T47D (cell line): ENCODE measurements around the gene EXOC4.

ENCODE experiments used
- DNase-seq, 2 experiments: peaks; one replicate each; pipeline versions ENCODE4 v3.0.0 to v3.0.0-alpha.2; 2011 to 2012; ENCODE audit warnings: low read depth in 1 of 2, low spot score in 1 of 2
- JUND ChIP-seq: IDR thresholded peaks from 2 replicates; pipeline ENCODE4 v1.6.1; 2012; ENCODE audit warnings: low read depth
- in situ Hi-C: cut with HindIII; loops from 2 replicates; pipeline ENCODE4 v1.10.0; 2016; ENCODE audit warnings: low sequenced_read_pairs, low pct_unique_long_range_greater_than_20kb

Gene EXOC4

GRCh38 chr7:133556048-133556447 lies 303.2 kb downstream of the EXOC4 start:
- DNase-seq = no peak
- in situ Hi-C loops = no loop called here
- no peak for TF ChIP-seq JUND

DNA sequence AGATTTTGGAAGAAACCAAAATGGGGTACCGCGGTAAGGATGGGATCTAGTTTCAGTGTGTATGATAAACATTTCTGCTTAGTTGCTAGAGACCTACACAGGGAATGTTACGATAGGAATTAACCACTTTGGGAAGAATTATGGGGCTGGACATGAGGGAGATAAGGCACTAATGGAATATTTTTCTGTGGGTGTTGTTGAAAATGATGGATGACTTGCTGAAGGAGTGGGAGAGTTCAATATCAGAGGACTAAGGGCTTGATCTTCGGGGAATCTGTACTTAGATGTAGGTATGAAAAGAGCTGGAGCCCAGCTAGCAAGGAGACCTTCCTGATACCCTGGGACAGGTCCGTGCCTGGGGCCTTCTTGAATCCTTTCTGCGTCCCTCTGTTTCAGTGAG lies 303.7 kb downstream of the EXOC4 start:
- in situ Hi-C loops = no loop called here
- no peak for TF ChIP-seq JUND
- no peak for DNase-seq

GRCh38 chr7:133560900-133561299 lies 308.0 kb downstream of the EXOC4 start:
- no peak for TF ChIP-seq JUND
- in situ Hi-C loops = no loop called here
- no peak for DNase-seq

GRCh38 chr7:133561396-133561795 lies 308.5 kb downstream of the EXOC4 start:
- DNase-seq = no peak
- in situ Hi-C loops = no loop called here
- TF ChIP-seq JUND = no peak

GRCh38 chr7:133562621-133563020 lies 309.7 kb downstream of the EXOC4 start:
- no peak for DNase-seq
- no peak for TF ChIP-seq JUND
- in situ Hi-C loops = no loop called here

- TF ChIP-seq JUND = no peak
- DNase-seq = no peak
- in situ Hi-C loops = no loop called here
Observed at GRCh38 chr7:133563251-133563650, 310.4 kb downstream of the EXOC4 start.

DNA sequence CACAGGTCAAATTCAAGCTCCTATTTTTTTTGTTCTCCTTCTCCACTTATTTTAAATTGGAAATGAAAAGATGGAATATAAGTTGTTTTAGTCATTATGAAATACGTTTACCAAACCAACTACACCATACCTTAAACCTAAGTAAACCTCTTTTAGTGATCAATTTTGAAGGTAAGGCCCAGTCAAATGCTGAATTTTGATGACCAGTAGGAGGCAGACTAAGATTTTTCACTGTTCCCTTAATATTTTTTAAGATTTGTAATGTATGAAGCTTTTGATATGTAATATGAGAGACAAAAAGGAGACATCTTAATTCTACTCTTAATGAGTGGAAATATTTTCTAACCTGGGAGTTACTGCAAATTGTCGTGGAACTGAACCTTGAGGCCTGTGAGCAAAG lies 311.6 kb downstream of the EXOC4 start:
- in situ Hi-C loops = no loop called here
- no peak for TF ChIP-seq JUND
- DNase-seq = no peak

DNA sequence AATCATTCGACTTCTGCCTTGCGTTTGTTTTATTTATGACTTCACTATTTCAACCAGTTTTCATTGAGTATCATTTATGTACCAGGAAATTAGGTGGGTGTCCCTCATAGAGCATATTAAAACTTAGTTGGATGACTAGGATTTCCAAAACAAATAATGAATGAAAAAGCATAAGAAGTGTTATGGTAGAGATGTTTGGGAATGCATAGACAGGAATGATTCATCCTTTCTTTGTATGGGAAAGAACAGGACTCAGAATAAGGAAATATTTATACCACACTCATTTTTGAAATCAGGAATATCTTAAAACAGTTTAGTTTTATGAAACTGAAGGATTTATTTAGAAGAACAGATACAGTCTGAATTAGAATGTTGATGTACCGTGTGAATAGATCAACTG lies 315.7 kb downstream of the EXOC4 start:
- in situ Hi-C loops = no loop called here
- DNase-seq = no peak
- TF ChIP-seq JUND = no peak

- no peak for DNase-seq
Observed at GRCh38 chr7:133570321-133570720, 317.4 kb downstream of the EXOC4 start.

GRCh38 chr7:133571076-133571475 lies 318.2 kb downstream of the EXOC4 start:
- in situ Hi-C loops = no loop called here
- TF ChIP-seq JUND = no peak
- DNase-seq = no peak

More at GRCh38 chr7:133570321-133570720, 317.4 kb downstream of the EXOC4 start:
- no peak for TF ChIP-seq JUND
- in situ Hi-C loops = no loop called here

GRCh38 chr7:133572087-133572486 lies 319.2 kb downstream of the EXOC4 start:
- DNase-seq = no peak
- in situ Hi-C loops = no loop called here
- TF ChIP-seq JUND = no peak

DNA sequence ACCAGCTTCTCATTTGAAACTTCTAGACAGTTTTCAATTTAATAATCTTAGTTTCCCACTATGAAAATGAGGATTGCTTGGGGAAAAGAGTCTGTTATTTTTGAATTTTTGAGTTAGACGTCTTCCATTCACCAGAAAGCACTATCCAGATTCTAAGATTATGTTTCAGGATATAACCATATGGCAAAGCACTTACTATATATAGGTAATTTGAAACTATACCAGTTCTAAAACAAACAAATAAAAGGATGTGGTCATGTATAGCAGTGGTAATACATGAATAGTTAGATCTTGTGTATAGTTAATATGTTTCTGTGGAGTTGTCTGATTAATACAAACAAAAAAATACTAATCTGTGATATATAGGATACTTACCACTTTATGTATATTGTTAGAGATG lies 320.0 kb downstream of the EXOC4 start:
- TF ChIP-seq JUND = no peak
- in situ Hi-C loops = no loop called here

GRCh38 chr7:133573554-133574265 lies 320.8 kb downstream of the EXOC4 start:
- TF ChIP-seq JUND = no peak
- DNase-seq = no peak
- in situ Hi-C loops = no loop called here

More for the DNA sequence above, 320.0 kb downstream of the EXOC4 start:
- DNase-seq = no peak
